Measurements from ENCODE around the gene C11orf97.
"Not testable (repeated sequence)": the region's sequence is repeated elsewhere in the genome, so short reads cannot be mapped to it uniquely, and the experiment has no call there.

Gene C11orf97

GRCh38 chr11:94511932-94512781 is at the start of gene C11orf97:
TSS of gene C11orf97 (plus strand) at chr11:94512461. CDS start at chr11:94512529, 68 bp downstream.
- DNase-seq, result no peak

- no peak for DNase-seq
Observed at GRCh38 chr11:94469416-94469815, 42.8 kb upstream of the C11orf97 start.

GRCh38 chr11:94472916-94473799 is 39.1 kb upstream of the C11orf97 start:
- DNase-seq, result no peak

GRCh38 chr11:94477624-94478023 is 34.6 kb upstream of the C11orf97 start:
- DNase-seq, result no peak

- DNase-seq, result no peak
Observed at GRCh38 chr11:94481342-94481741, 30.9 kb upstream of the C11orf97 start.

GRCh38 chr11:94486068-94486467 is 26.2 kb upstream of the C11orf97 start:
- no peak for DNase-seq

GRCh38 chr11:94493281-94494125 is 18.8 kb upstream of the C11orf97 start, which contains the start of the genes ANKRD49 and MRE11:
TSS of gene ANKRD49 (plus strand) at chr11:94493984. CDS start at chr11:94496694, 2,710 bp downstream.
TSS of gene MRE11 (minus strand) at chr11:94493844. CDS start at chr11:94492801, 1,043 bp downstream.
- peak; percentile 24 for DNase-seq

- no peak for DNase-seq
Observed at GRCh38 chr11:94494126-94494680, 18.1 kb upstream of the C11orf97 start.

GRCh38 chr11:94500181-94500580 is 12.1 kb upstream of the C11orf97 start:
- no peak for DNase-seq

GRCh38 chr11:94501522-94501921 is 10.7 kb upstream of the C11orf97 start:
- no peak for DNase-seq

- no peak for DNase-seq
Observed at GRCh38 chr11:94504689-94505293, 7.5 kb upstream of the C11orf97 start.

- DNase-seq, result not testable (repeated sequence)
Observed at GRCh38 chr11:94506513-94506912, 5.7 kb upstream of the C11orf97 start.

GRCh38 chr11:94507485-94507884 is 4.8 kb upstream of the C11orf97 start:
- DNase-seq, result no peak

- no peak for DNase-seq
Observed at GRCh38 chr11:94513091-94513490, 830 bp downstream of the C11orf97 start.

- no peak for DNase-seq
Observed at GRCh38 chr11:94515398-94515797, 3.1 kb downstream of the C11orf97 start.

- DNase-seq, result no peak
Observed at GRCh38 chr11:94516725-94517124, 4.5 kb downstream of the C11orf97 start.

GRCh38 chr11:94518300-94518699 is 6.0 kb downstream of the C11orf97 start:
- no peak for DNase-seq

- no peak for DNase-seq
Observed at GRCh38 chr11:94519478-94520084, 7.3 kb downstream of the C11orf97 start.

- no peak for DNase-seq
Observed at GRCh38 chr11:94521684-94522083, 9.4 kb downstream of the C11orf97 start.

GRCh38 chr11:94524341-94524740 is 12.1 kb downstream of the C11orf97 start:
- DNase-seq, result no peak
